B cell (primary cell): ENCODE measurements around the gene MAP7D1. TPM values are rescaled to one million over a fixed set of nuclear protein-coding genes. Genes with fewer than 3 reads are reported as not detected.

ENCODE experiments used
- ATAC-seq: fragments of 200-7000 bp; cut with Tn5 transposase; one replicate; pipeline ENCODE4 v1.10.0; 2021; ENCODE audit warnings: low read depth, mild to moderate bottlenecking, moderate number of reproducible peaks, moderate library complexity
- CTCF ChIA-PET: fragments of 350-600 bp; sonication (Branson Sonifier 250); formaldehyde crosslinking; loops from one replicate; lab custom pipeline; 2021; ENCODE audit warnings: antibody characterized with exemption, inconsistent platforms; lab: Charles Lee
- POLR2A ChIA-PET: fragments of 350-600 bp; sonication (Branson Sonifier 250); formaldehyde crosslinking; loops from one replicate; lab custom pipeline; 2021; ENCODE audit warnings: antibody characterized with exemption; lab: Charles Lee
- DNase-seq: peaks from one replicate; pipeline ENCODE4 v3.0.0; 2013
- H2AFZ ChIP-seq: 2 replicates; pipeline ENCODE4 v1.6.1; 2012; ENCODE audit warnings: mild to moderate bottlenecking, low read depth, low read length; ENCODE audit not compliant: insufficient read depth, poor library complexity, severe bottlenecking
- H3K27ac ChIP-seq, 2 donors: 1 replicate in 1 of 2; 2 replicates in 1 of 2; pipeline ENCODE4 v1.5.1; 2012 to 2013; ENCODE audit warnings: low read length in 2 of 2, mild to moderate bottlenecking in 2 of 2, moderate library complexity in 1 of 2
- H3K27me3 ChIP-seq, 4 experiments: fragments of 200-600 bp in 1 of 4; sonication (generic) in 1 of 4; replicated peaks in 1 of 4; 1 replicate in 2 of 4; 2 replicates in 2 of 4; pipeline versions ENCODE4 v1.6.1 to v1.7.0; 2013 to 2016; ENCODE audit warnings: low read length in 3 of 4, mild to moderate bottlenecking in 2 of 4, mixed read lengths in 1 of 4, moderate library complexity in 1 of 4; ENCODE audit not compliant: insufficient read depth in 4 of 4, control insufficient read depth in 3 of 4; ENCODE audit errors: control extremely low read depth in 1 of 4
- H3K36me3 ChIP-seq, 2 experiments: replicated peaks in 1 of 2; 1 replicate in 1 of 2; 2 replicates in 1 of 2; pipeline versions ENCODE4 v1.6.1 to v1.7.1; 2013; ENCODE audit warnings: low read length in 1 of 2; ENCODE audit not compliant: insufficient read depth in 2 of 2, control insufficient read depth in 1 of 2; ENCODE audit errors: control extremely low read depth in 1 of 2, extremely low read depth in 1 of 2
- H3K4me1 ChIP-seq, 2 donors: fragments of 200-600 bp in 1 of 2; sonication (generic) in 1 of 2; 1 replicate in 1 of 2; 2 replicates in 1 of 2; pipeline versions ENCODE4 v1.5.1 to v1.6.1; 2013 to 2017; ENCODE audit warnings: low read length in 2 of 2; ENCODE audit not compliant: control insufficient read depth in 2 of 2, insufficient read depth in 2 of 2
- H3K4me2 ChIP-seq: replicated peaks from 2 replicates; pipeline ENCODE3; 2012; ENCODE audit warnings: mild to moderate bottlenecking, low read depth, low read length; ENCODE audit not compliant: poor library complexity, severe bottlenecking
- H3K4me3 ChIP-seq, 5 experiments: fragments of 200-600 bp in 1 of 5; sonication (generic) in 1 of 5; 1 replicate in 3 of 5; 2 replicates in 2 of 5; pipeline versions ENCODE4 v1.5.1 to v1.7.0; 2011 to 2016; ENCODE audit warnings: low read length in 4 of 5, mild to moderate bottlenecking in 4 of 5, low read depth in 2 of 5, control low read depth in 1 of 5, moderate library complexity in 1 of 5; ENCODE audit not compliant: insufficient read depth in 1 of 5; ENCODE audit errors: control extremely low read depth in 1 of 5, extremely low read depth in 1 of 5
- H3K79me2 ChIP-seq: fragments of 200-600 bp; sonication (generic); one replicate; pipeline ENCODE4 v1.6.0; 2016; ENCODE audit warnings: low read length; ENCODE audit not compliant: control insufficient read depth, insufficient read depth
- H3K9ac ChIP-seq: fragments of 200-600 bp; sonication (generic); 2 replicates; pipeline ENCODE4 v1.6.1; 2017; ENCODE audit warnings: mild to moderate bottlenecking, low read length, moderate library complexity
- H3K9me3 ChIP-seq, 3 donors: one replicate each; pipeline versions ENCODE4 v1.6.1 to v1.7.1; 2013; ENCODE audit warnings: low read length in 2 of 3; ENCODE audit not compliant: control insufficient read depth in 2 of 3, insufficient read depth in 1 of 3; ENCODE audit errors: control extremely low read depth in 1 of 3
- H4K20me1 ChIP-seq: 2 replicates; pipeline ENCODE4 v1.6.0; 2012; ENCODE audit warnings: mild to moderate bottlenecking, low read length; ENCODE audit not compliant: insufficient read depth, control insufficient read depth, poor library complexity, severe bottlenecking
- H3K27ac Mint-ChIP-seq: one replicate; pipeline ENCODE4 v1.8.0; 2021; ENCODE audit warnings: mixed read lengths
- H3K27me3 Mint-ChIP-seq: one replicate; pipeline ENCODE4 v1.8.0; 2021; ENCODE audit warnings: mixed read lengths
- H3K4me1 Mint-ChIP-seq: one replicate; pipeline ENCODE4 v1.8.0; 2021; ENCODE audit warnings: mixed read lengths
- H3K4me3 Mint-ChIP-seq: one replicate; pipeline ENCODE4 v1.8.0; 2021; ENCODE audit warnings: mixed read lengths
- H3K9me3 Mint-ChIP-seq: one replicate; pipeline ENCODE4 v1.8.0; 2022; ENCODE audit warnings: mixed read lengths; ENCODE audit not compliant: insufficient read depth
- CTCF ChIP-seq: fragments of 200-600 bp; IDR thresholded peaks from one replicate; pipeline ENCODE4 v1.8.0; 2022; ENCODE audit warnings: antibody characterized with exemption, mild to moderate bottlenecking
- EZH2 ChIP-seq: IDR thresholded peaks from 2 replicates; pipeline ENCODE4 v1.6.1; 2012; ENCODE audit warnings: borderline replicate concordance, low read depth, mild to moderate bottlenecking, moderate library complexity, low read length; ENCODE audit not compliant: insufficient read depth, poor library complexity, severe bottlenecking
- WGBS: methylation state at CpG from one replicate; pipeline ENCODE4 v1.1.5; 2013; ENCODE audit warnings: missing lambda C conversion rate; ENCODE audit not compliant: insufficient coverage; 5-methylcytosine and 5-hydroxymethylcytosine counted together
- intact Hi-C: fragments of 100-400 bp; cut with micrococcal nuclease; formaldehyde crosslinking; loops from one replicate; pipeline ENCODE4 v1.10.0; 2022
- polyA plus RNA-seq: library from polyadenylated mRNA; depleted of rRNA; stranded (reverse); fragments of >200 nt; gene quantifications from 2 replicates; pipeline ENCODE4 v1.2.3, GENCODE V29; 2012
- total RNA-seq, 2 donors: library from RNA; stranded (reverse); fragments of 120-200 nt in 1 of 2; gene quantifications; 1 replicate in 1 of 2; 2 replicates in 1 of 2; pipeline versions ENCODE4 v1.2.3 to v1.2.4, GENCODE V29; 2013 to 2022

Gene MAP7D1
- total and polyA plus RNA-seq, 2 donors (not counting 1 experiment from before 2014, with no cell fraction given) = 44.2 to 65.2 TPM

- Mint-ChIP-seq H3K4me1 (peaks cover 17% of the 10 kb centered on the region), H3K27ac (no peak overlapping the region), H3K9me3 (no peaks in the 10 kb centered on the region), H3K4me3 (no peak overlapping the region), H3K27me3 (no peaks in the 10 kb centered on the region)
- ATAC-seq (no peak), DNase-seq (no peak)
- TF ChIP-seq EZH2 = no peak
- no peak for TF ChIP-seq CTCF
- H3K79me2 ChIP-seq = peaks cover 3% of the 10 kb centered on the region
- ChIA-PET CTCF (no interaction called here), POLR2A (no interaction called here)
- no peaks in the 10 kb centered on the region for H3K9me3 ChIP-seq
- H3K4me3 ChIP-seq = no peak overlapping the region
- H4K20me1 ChIP-seq = peaks cover 9% of the 10 kb centered on the region
- peaks cover 11 to 13% of the 10 kb centered on the region in 2 donors for H3K4me1 ChIP-seq
- H3K9ac ChIP-seq = no peak overlapping the region
- H3K36me3 ChIP-seq = peaks cover 5 to 66% of the 10 kb centered on the region in 2 experiments
- WGBS = 97% methylated on average over 28 of the region's 33 CpGs
- intact Hi-C loops = no loop called here
- H3K27ac ChIP-seq = no peak overlapping the region
- no peak overlapping the region for H3K4me2 ChIP-seq
- no peak overlapping the region for H2AFZ ChIP-seq
- no peaks in the 10 kb centered on the region for H3K27me3 ChIP-seq
Observed at GRCh38 chr1:36177589-36178431, 21.9 kb downstream of the MAP7D1 start.
